GM23338 (cell line): ENCODE results near the gene FAM50A. TPM values are rescaled to one million over a fixed set of nuclear protein-coding genes. Genes with fewer than 3 reads are reported as not detected.
"Not testable (repeated sequence)": the region's sequence is repeated elsewhere in the genome, so short reads cannot be mapped to it uniquely, and the experiment has no call there.

Source experiments
- ATAC-seq: fragments of 200-7000 bp; cut with Tn5 transposase; 3 replicates; pipeline ENCODE4 v1.9.1; 2020
- DNase-seq: peaks from one replicate; pipeline ENCODE4 v3.0.0-alpha.2; 2015; ENCODE audit warnings: low spot score
- H2AFZ ChIP-seq: fragments of 200-600 bp; sonication (generic); 2 replicates; pipeline ENCODE4 v1.8.0; 2016; ENCODE audit warnings: antibody characterized with exemption, mild to moderate bottlenecking, moderate library complexity
- H3F3A ChIP-seq: fragments of 200-600 bp; sonication (generic); replicated peaks from 2 replicates; pipeline ENCODE4 v1.8.0; 2017; ENCODE audit warnings: antibody characterized with exemption, mixed run types, low read depth
- H3K27ac ChIP-seq: fragments of 200-600 bp; sonication (generic); 2 replicates; pipeline ENCODE4 v1.6.1; 2016; ENCODE audit warnings: low read depth
- H3K27me3 ChIP-seq: fragments of 200-600 bp; sonication (generic); 2 replicates; pipeline ENCODE4 v1.8.0; 2016; ENCODE audit warnings: mild to moderate bottlenecking, mixed run types, moderate library complexity; ENCODE audit not compliant: insufficient read depth
- H3K36me3 ChIP-seq: fragments of 200-600 bp; sonication (generic); 2 replicates; pipeline ENCODE4 v1.8.0; 2016; ENCODE audit warnings: mild to moderate bottlenecking; ENCODE audit not compliant: insufficient read depth
- H3K4me1 ChIP-seq: fragments of 200-600 bp; sonication (generic); 2 replicates; pipeline ENCODE4 v1.8.0; 2016; ENCODE audit warnings: mild to moderate bottlenecking, moderate library complexity; ENCODE audit not compliant: insufficient read depth
- H3K4me2 ChIP-seq: fragments of 200-600 bp; sonication (generic); 2 replicates; pipeline ENCODE4 v1.7.1; 2017; ENCODE audit warnings: mixed run types
- H3K4me3 ChIP-seq: fragments of 200-600 bp; sonication (generic); 2 replicates; pipeline ENCODE4 v1.6.1; 2016; ENCODE audit warnings: mixed run types
- H3K79me2 ChIP-seq: fragments of 200-600 bp; sonication (generic); replicated peaks from 2 replicates; pipeline ENCODE4 v1.8.0; 2017; ENCODE audit warnings: mild to moderate bottlenecking; ENCODE audit not compliant: insufficient read depth
- H3K9me2 ChIP-seq: fragments of 200-600 bp; sonication (generic); 2 replicates; pipeline ENCODE4 v1.8.0; 2017; ENCODE audit not compliant: insufficient read depth
- H4K20me1 ChIP-seq: fragments of 200-600 bp; sonication (generic); replicated peaks from 2 replicates; pipeline ENCODE4 v1.8.0; 2017; ENCODE audit warnings: mild to moderate bottlenecking; ENCODE audit not compliant: insufficient read depth
- H3K27ac Mint-ChIP-seq: 2 replicates; pipeline ENCODE4 v1.8.0; 2020; ENCODE audit warnings: inconsistent platforms, mild to moderate bottlenecking, moderate library complexity, mixed read lengths
- H3K27me3 Mint-ChIP-seq: 3 replicates; pipeline ENCODE4 v1.8.0; 2022; ENCODE audit warnings: low read depth, mild to moderate bottlenecking, moderate library complexity, mixed read lengths, inconsistent platforms; ENCODE audit not compliant: insufficient read depth, poor library complexity
- H3K36me3 Mint-ChIP-seq: 3 replicates; pipeline ENCODE4 v1.8.0; 2021; ENCODE audit warnings: low read depth, mild to moderate bottlenecking, inconsistent platforms, moderate library complexity, mixed read lengths
- H3K4me1 Mint-ChIP-seq: 3 replicates; pipeline ENCODE4 v1.8.0; 2020; ENCODE audit warnings: mild to moderate bottlenecking, inconsistent platforms, mixed read lengths
- H3K4me3 Mint-ChIP-seq: 3 replicates; pipeline ENCODE4 v1.8.0; 2021; ENCODE audit warnings: moderate library complexity, mild to moderate bottlenecking, inconsistent platforms, mixed read lengths
- H3K9me3 Mint-ChIP-seq: 3 replicates; pipeline ENCODE4 v1.8.0; 2020; ENCODE audit warnings: moderate library complexity, mild to moderate bottlenecking, inconsistent platforms, mixed read lengths
- CTCF ChIP-seq, 2 experiments: fragments of 200-600 bp in 1 of 2; sonication (generic) in 1 of 2; conservative IDR thresholded peaks; 2 replicates each; pipeline versions ENCODE4 v1.5.1 to v1.6.1; 2016 to 2017; ENCODE audit warnings: antibody characterized with exemption in 2 of 2, low read depth in 2 of 2, mild to moderate bottlenecking in 2 of 2, moderate library complexity in 1 of 2
- EZH2 ChIP-seq: fragments of 200-600 bp; sonication (generic); IDR thresholded peaks from one replicate; pipeline ENCODE4 v1.8.0; 2017; ENCODE audit warnings: antibody characterized with exemption, mild to moderate bottlenecking, low read depth; ENCODE audit not compliant: unreplicated experiment
- EZH2phosphoT487 ChIP-seq: fragments of 200-600 bp; sonication (generic); IDR thresholded peaks from one replicate; pipeline ENCODE4 v1.8.1; 2018; ENCODE audit warnings: antibody characterized with exemption; ENCODE audit not compliant: unreplicated experiment
- NANOG ChIP-seq: IDR thresholded peaks from 2 replicates; pipeline ENCODE4 v1.6.1; 2016; ENCODE audit warnings: antibody characterized with exemption, borderline replicate concordance
- POLR2AphosphoS5 ChIP-seq: IDR thresholded peaks from 2 replicates; pipeline ENCODE4 v1.6.1; 2016; ENCODE audit warnings: antibody characterized with exemption, low read depth
- STAT1 ChIP-seq: IDR thresholded peaks from one replicate; pipeline ENCODE4 v1.6.1; 2016; ENCODE audit warnings: antibody characterized with exemption; ENCODE audit not compliant: unreplicated experiment
- ZNF114 ChIP-seq: fragments of 250-450 bp; sonication (Bioruptor Pico); IDR thresholded peaks from 2 replicates; pipeline ENCODE4 v1.5.0; 2020; ENCODE audit warnings: mild to moderate bottlenecking, moderate library complexity
- ZNF331 ChIP-seq: fragments of 250-450 bp; sonication (Bioruptor Pico); IDR thresholded peaks from 2 replicates; pipeline ENCODE4 v1.5.0; 2020; ENCODE audit warnings: low read depth, mild to moderate bottlenecking, moderate library complexity
- polyA plus RNA-seq: library from polyadenylated mRNA; unstranded; fragments of >200 nt; fragmentation: Nextera tagmentation; extraction: Ambion mirVana; gene quantifications from 2 replicates; pipeline ENCODE4 v1.2.1, GENCODE V29; 2016
- total RNA-seq: library from RNA; depleted of rRNA; stranded (reverse); fragments of >200 nt; shearing (Covaris generic); gene quantifications from 2 replicates; pipeline ENCODE4 v1.2.3, GENCODE V29; 2014
- TF ChIP-seq, protein P1 (sequence below): IDR thresholded peaks from one replicate; pipeline ENCODE4 v1.6.1; 2018; ENCODE audit warnings: antibody characterized with exemption; ENCODE audit not compliant: unreplicated experiment

The FAM50A gene
- total and polyA plus RNA-seq, 2 experiments from 2014 or later: 23.9 to 77.6 TPM

- Mint-ChIP-seq H3K27ac (peak overlapping the region; percentile 65; the same call in 1 of the 2 replicates), H3K27me3 (peaks cover 42% of the 10 kb centered on the region), H3K36me3 (peaks cover 36% of the 10 kb centered on the region), H3K4me1 (peaks cover 13% of the 10 kb centered on the region; the same call in 2 of the 3 replicates), H3K4me3 (peak overlapping the region; percentile 100)
- H3K27me3 ChIP-seq, H3K4me1 ChIP-seq, DNase-seq, ATAC-seq, H4K20me1 ChIP-seq, H3K36me3 ChIP-seq, H3K9me2 ChIP-seq, H3K9me3 Mint-ChIP-seq, H2AFZ ChIP-seq: not testable (repeated sequence)
- Histone ChIP-seq H3K4me3 (peak overlapping the region; percentile 85; the same call in 1 of the 2 replicates), H3K27ac (peak overlapping the region; percentile 92), H3K79me2 (peaks cover 17% of the 10 kb centered on the region), H3F3A (peaks cover 21% of the 10 kb centered on the region), H3K4me2 (0 out of 2 replicates have a peak overlapping the region, but pooled peaks have one; percentile 90)
Observed at GRCh38 chrX:154400369-154400817, 43.5 kb upstream of the FAM50A start.

DNA sequence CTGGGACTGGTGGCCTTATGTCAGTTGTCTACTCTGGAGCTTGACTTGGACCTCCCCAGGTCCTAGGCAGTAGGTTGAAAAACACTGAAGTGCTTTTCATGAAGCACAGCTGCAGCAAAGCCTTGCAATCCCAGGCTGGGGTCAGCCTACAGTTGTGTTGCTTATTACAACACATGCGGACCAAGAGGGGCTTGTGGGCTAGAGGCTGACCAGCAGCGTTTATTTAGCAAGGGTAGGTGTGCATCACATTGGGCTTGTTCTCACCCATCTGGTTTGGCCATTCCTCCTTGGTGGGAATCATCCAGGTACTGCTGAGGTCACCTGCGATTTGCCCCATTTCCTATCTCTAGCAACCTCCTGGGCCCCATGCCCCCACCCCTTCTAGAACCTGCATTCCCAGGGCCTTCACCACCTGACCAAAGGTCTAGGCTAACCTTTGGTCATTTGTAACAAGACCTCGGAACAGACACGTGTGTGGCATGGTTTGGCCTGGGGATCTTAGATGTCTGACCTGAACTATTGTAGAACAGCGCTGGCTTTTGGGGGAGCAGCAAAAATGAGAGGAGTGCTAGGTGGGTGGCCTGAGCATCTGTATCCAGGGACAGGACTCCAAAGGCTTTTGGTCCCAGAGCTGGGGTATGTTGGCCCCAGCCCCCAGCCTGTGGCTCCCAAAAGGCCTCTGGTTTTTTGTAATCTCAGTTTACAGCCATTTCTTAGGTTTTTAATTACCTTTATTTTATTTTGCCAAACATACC is 42.7 kb upstream of the FAM50A start:
- Mint-ChIP-seq H3K36me3 (peaks cover 36% of the 10 kb centered on the region), H3K27me3 (peaks cover 42% of the 10 kb centered on the region), H3K4me3 (peak overlapping the region; percentile 100), H3K27ac (peak overlapping the region; percentile 83), H3K4me1 (peaks cover 13% of the 10 kb centered on the region; the same call in 2 of the 3 replicates), H3K9me3 (peaks cover 9% of the 10 kb centered on the region; the same call in 1 of the 3 replicates)
- H3K4me2 ChIP-seq: no peak overlapping the region
- peaks cover 6% of the 10 kb centered on the region; the same call in 1 of the 2 replicates for H3K4me1 ChIP-seq
- H3K27me3 ChIP-seq: no peaks in the 10 kb centered on the region
- H3K79me2 ChIP-seq: peaks cover 17% of the 10 kb centered on the region
- no peaks in the 10 kb centered on the region for H3K9me2 ChIP-seq
- peak; percentile 46 for DNase-seq
- H3K4me3 ChIP-seq: no peak overlapping the region
- peaks cover 4% of the 10 kb centered on the region; the same call in 1 of the 2 replicates for H3K36me3 ChIP-seq
- peak overlapping the region; percentile 92 for H3K27ac ChIP-seq
- peak; percentile 14 for ATAC-seq
- TF ChIP-seq CTCF (conservative IDR thresholded peaks at IDR 0.05; ENCODE audit: low read depth in 2 of 2) (no peak), STAT1 (no peak), POLR2AphosphoS5 (peak; percentile 75; the same call in 1 of the 2 replicates)
- no peaks in the 10 kb centered on the region for H4K20me1 ChIP-seq
- peaks cover 21% of the 10 kb centered on the region for H3F3A ChIP-seq
- no peak overlapping the region for H2AFZ ChIP-seq

DNA sequence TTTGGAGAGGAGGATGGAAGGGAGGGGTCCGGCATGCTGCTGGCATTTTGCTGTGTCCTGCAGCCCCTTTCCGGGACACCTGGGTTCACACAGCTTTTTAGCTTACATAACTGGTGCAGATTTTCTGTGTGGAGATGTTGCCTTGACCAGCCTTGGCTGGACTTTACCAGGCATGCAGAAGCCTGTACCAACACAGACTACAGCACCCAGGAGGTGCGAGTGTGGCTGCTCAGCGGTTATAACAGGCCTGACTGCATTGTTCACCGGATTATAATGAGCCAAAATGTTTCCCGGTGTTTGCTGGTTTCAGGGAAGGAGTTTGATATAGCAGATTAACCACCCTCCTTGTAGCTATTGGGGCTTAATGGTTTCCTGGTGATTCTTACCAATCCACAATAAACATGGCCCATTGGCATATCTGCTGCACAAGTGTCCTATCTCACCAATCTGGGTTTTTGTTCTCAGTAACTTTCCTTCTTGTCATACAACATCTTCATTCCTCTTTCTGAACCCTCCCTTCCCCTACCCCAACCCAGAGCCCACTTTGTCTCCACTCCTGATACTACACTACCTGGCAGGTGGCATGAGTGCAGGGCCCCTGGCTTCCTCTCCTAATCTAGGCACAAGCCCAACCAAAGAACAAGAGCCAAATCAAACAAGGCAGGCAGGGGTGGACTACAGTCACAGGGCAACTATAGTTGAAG is 41.9 kb upstream of the FAM50A start:
- H3K27ac ChIP-seq: peak overlapping the region; percentile 92; the same call in 1 of the 2 replicates
- peaks cover 6% of the 10 kb centered on the region; the same call in 1 of the 2 replicates for H3K4me1 ChIP-seq
- Mint-ChIP-seq H3K36me3 (peaks cover 36% of the 10 kb centered on the region), H3K27ac (no peak overlapping the region), H3K9me3 (peaks cover 9% of the 10 kb centered on the region; the same call in 1 of the 3 replicates), H3K4me1 (peaks cover 13% of the 10 kb centered on the region; the same call in 2 of the 3 replicates), H3K27me3 (peaks cover 40% of the 10 kb centered on the region), H3K4me3 (no peak overlapping the region)
- no peaks in the 10 kb centered on the region for H3K9me2 ChIP-seq
- peaks cover 21% of the 10 kb centered on the region for H3F3A ChIP-seq
- H3K36me3 ChIP-seq: peaks cover 4% of the 10 kb centered on the region; the same call in 1 of the 2 replicates
- no peak overlapping the region for H2AFZ ChIP-seq
- no peaks in the 10 kb centered on the region for H4K20me1 ChIP-seq
- H3K79me2 ChIP-seq: peaks cover 17% of the 10 kb centered on the region
- no peaks in the 10 kb centered on the region for H3K27me3 ChIP-seq
- H3K4me2 ChIP-seq: no peak overlapping the region
- ATAC-seq: peak; percentile 4
- no peak overlapping the region for H3K4me3 ChIP-seq
- DNase-seq: no peak
- TF ChIP-seq ZNF331 (CRISPR knock-in tag) (no peak), ZNF114 (CRISPR knock-in tag) (no peak), STAT1 (no peak), EZH2phosphoT487 (no peak), NANOG (no peak), EZH2 (no peak)
- TF ChIP-seq, protein P1, sequence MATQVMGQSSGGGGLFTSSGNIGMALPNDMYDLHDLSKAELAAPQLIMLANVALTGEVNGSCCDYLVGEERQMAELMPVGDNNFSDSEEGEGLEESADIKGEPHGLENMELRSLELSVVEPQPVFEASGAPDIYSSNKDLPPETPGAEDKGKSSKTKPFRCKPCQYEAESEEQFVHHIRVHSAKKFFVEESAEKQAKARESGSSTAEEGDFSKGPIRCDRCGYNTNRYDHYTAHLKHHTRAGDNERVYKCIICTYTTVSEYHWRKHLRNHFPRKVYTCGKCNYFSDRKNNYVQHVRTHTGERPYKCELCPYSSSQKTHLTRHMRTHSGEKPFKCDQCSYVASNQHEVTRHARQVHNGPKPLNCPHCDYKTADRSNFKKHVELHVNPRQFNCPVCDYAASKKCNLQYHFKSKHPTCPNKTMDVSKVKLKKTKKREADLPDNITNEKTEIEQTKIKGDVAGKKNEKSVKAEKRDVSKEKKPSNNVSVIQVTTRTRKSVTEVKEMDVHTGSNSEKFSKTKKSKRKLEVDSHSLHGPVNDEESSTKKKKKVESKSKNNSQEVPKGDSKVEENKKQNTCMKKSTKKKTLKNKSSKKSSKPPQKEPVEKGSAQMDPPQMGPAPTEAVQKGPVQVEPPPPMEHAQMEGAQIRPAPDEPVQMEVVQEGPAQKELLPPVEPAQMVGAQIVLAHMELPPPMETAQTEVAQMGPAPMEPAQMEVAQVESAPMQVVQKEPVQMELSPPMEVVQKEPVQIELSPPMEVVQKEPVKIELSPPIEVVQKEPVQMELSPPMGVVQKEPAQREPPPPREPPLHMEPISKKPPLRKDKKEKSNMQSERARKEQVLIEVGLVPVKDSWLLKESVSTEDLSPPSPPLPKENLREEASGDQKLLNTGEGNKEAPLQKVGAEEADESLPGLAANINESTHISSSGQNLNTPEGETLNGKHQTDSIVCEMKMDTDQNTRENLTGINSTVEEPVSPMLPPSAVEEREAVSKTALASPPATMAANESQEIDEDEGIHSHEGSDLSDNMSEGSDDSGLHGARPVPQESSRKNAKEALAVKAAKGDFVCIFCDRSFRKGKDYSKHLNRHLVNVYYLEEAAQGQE: no peak
